Subcutaneous adipose tissue (tissue), 4 donors: Measurements from ENCODE around the gene FRY. TPM values are rescaled to one million over a fixed set of nuclear protein-coding genes. Genes with fewer than 3 reads are reported as not detected.

Experiments
- total RNA-seq, 4 donors: library from RNA; depleted of rRNA; stranded (reverse); fragments of >200 nt; gene quantifications; one replicate each; pipeline ENCODE4 v1.1.0, GENCODE V29; 2016
- TF ChIP-seq, protein P1 (sequence below): fragments of 450-650 bp; IDR thresholded peaks from one replicate; pipeline ENCODE4 v1.5.1; 2016; ENCODE audit warnings: low read depth, mild to moderate bottlenecking, control low read depth, antibody characterized with exemption, moderate library complexity

FRY gene
- total RNA-seq, 4 donors from 2014 or later = 26.2 to 71.6 (median 41.1) TPM

DNA sequence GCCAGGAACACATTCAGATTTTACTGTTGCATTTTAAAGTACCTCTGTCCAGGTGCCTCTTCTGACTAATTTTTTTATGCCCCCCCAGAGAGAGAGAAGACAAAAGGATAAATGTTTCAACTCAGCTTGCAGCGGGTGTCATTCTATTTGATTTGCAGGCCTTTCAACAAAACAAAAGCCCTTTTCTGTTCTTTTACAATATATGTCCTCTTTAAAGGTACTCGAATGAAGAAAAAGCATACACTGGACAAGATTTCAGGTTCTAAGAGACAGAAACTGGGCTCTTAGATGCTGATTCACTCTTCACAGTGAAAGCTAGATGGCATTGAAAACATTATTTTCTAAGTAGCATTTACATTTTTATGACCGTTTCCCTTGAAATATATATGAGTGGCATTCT is 2.9 kb upstream of the FRY start:
- TF ChIP-seq, protein P1, sequence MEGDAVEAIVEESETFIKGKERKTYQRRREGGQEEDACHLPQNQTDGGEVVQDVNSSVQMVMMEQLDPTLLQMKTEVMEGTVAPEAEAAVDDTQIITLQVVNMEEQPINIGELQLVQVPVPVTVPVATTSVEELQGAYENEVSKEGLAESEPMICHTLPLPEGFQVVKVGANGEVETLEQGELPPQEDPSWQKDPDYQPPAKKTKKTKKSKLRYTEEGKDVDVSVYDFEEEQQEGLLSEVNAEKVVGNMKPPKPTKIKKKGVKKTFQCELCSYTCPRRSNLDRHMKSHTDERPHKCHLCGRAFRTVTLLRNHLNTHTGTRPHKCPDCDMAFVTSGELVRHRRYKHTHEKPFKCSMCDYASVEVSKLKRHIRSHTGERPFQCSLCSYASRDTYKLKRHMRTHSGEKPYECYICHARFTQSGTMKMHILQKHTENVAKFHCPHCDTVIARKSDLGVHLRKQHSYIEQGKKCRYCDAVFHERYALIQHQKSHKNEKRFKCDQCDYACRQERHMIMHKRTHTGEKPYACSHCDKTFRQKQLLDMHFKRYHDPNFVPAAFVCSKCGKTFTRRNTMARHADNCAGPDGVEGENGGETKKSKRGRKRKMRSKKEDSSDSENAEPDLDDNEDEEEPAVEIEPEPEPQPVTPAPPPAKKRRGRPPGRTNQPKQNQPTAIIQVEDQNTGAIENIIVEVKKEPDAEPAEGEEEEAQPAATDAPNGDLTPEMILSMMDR = no peak

DNA sequence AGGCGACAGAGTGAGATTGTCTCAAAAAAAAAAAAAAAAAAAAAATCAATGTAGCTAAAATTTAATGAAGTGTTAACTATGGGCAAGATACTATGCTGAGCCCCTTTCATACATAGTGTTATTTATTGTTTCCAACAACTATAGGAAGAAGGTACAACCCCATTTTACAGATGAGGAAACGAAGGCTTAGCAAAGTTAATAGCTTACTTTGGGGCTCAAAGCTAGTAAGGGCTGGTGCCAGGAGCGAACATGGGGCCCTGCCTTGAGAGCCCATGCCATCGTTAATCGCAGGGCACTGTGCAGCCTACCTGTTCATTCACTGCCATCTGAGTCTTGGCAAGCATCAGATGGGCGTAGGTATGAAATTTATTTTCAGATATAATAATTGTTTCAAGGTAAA is 1.9 kb upstream of the FRY start:
- TF ChIP-seq, protein P1 = no peak

DNA sequence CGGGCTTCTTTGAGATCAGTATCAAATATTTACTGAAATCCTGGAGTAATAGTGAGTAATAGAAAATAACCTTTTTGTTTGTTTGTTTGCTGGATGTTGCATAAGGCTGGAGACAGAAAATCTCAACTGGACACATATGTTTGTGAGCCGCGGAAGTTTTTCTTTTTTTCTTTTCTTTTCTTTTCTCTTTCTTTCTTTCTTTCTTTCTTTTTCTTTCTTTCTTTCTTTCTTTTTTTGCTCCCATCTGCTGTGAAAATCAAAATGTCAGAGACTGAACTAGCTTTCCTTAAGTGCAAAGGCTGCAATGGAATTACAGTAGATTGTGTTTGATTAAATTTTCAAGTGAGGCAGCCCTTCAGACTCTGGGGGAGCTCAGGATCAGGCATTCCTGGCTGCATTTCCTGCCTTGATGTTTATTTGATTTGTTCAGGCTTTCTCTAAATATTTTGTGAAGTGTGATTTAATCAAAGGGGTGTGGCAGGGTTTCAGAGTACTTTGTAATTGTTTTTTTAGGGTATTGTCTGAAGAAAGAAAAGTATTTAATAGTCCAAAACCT is 319 bp downstream of the FRY start:
- TF ChIP-seq, protein P1 = no peak

DNA sequence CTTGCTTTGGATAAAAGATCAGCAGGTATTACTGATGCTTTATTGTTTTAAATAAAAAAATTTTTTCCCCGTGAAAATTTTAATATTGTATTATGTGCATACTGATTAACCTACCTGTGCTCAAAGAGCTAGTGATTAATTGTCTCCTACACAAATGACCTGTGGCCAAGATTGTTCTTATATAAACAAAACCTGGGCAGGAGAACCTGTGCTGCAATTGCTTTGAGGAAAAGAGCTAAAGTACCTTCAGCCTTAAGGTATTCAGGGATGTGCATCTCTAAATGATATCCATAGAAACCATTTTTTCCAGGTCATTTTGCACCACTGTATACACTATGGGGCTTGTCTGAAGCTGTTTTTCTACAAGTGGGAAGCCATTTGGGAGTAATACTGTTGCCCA is 1.2 kb downstream of the FRY start:
- TF ChIP-seq, protein P1 = no peak

- TF ChIP-seq, protein P1 = no peak
These were observed 2.2 kb downstream of the FRY start for GRCh38 chr13:32033744-32034143.

GRCh38 chr13:32035716-32036115 is 4.1 kb downstream of the FRY start:
- TF ChIP-seq, protein P1 = no peak

GRCh38 chr13:32036126-32036695 is 4.6 kb downstream of the FRY start:
- TF ChIP-seq, protein P1 = no peak
